CD4-positive, alpha-beta T cell (primary cell): ENCODE results near the gene DOLPP1. TPM values are rescaled to one million over a fixed set of nuclear protein-coding genes. Genes with fewer than 3 reads are reported as not detected.
A peak's percentile ranks its signal among the peaks of the same experiment; 100 is the strongest.

Experiments
- ATAC-seq: fragments of 200-7000 bp; cut with Tn5 transposase; one replicate; pipeline ENCODE4 v1.10.0; 2022; ENCODE audit warnings: mild to moderate bottlenecking; ENCODE audit not compliant: poor library complexity
- CTCF ChIA-PET: fragments of 350-600 bp; sonication (Branson Sonifier 250); formaldehyde crosslinking; loops from one replicate; lab custom pipeline; 2021; ENCODE audit warnings: antibody characterized with exemption, inconsistent platforms; lab: Charles Lee
- POLR2A ChIA-PET: fragments of 350-600 bp; sonication (Branson Sonifier 250); formaldehyde crosslinking; loops from one replicate; lab custom pipeline; 2021; ENCODE audit warnings: antibody characterized with exemption, inconsistent platforms; lab: Charles Lee
- DNase-seq, 14 experiments: peaks; one replicate each; pipeline ENCODE4 v3.0.0-alpha.2; 2013 to 2020; ENCODE audit warnings: mixed read lengths in 2 of 14
- H3K27ac ChIP-seq, 2 donors: one replicate each; pipeline versions ENCODE4 v1.5.1 to v1.7.0; 2013; ENCODE audit warnings: low read length in 2 of 2, low read depth in 1 of 2, mild to moderate bottlenecking in 1 of 2
- H3K27me3 ChIP-seq, 2 experiments: 1 replicate in 1 of 2; 2 replicates in 1 of 2; pipeline versions ENCODE4 v1.6.1 to v1.7.0; 2013; ENCODE audit warnings: low read length in 2 of 2, control low read depth in 1 of 2, mild to moderate bottlenecking in 1 of 2, moderate library complexity in 1 of 2; ENCODE audit not compliant: insufficient read depth in 2 of 2, control insufficient read depth in 1 of 2
- H3K36me3 ChIP-seq: one replicate; pipeline ENCODE4 v1.6.1; 2013; ENCODE audit warnings: low read length, control low read depth; ENCODE audit not compliant: insufficient read depth
- H3K4me1 ChIP-seq: one replicate; pipeline ENCODE4 v1.6.1; 2013; ENCODE audit warnings: low read length, control low read depth; ENCODE audit not compliant: insufficient read depth
- H3K4me3 ChIP-seq: one replicate; pipeline ENCODE4 v1.5.1; 2013; ENCODE audit warnings: mild to moderate bottlenecking, low read length, moderate library complexity
- H3K9me3 ChIP-seq, 2 experiments: 1 replicate in 1 of 2; 2 replicates in 1 of 2; pipeline versions ENCODE4 v1.6.1 to v1.7.0; 2013; ENCODE audit warnings: low read length in 2 of 2, mild to moderate bottlenecking in 2 of 2, control low read depth in 1 of 2, moderate library complexity in 1 of 2; ENCODE audit not compliant: control insufficient read depth in 1 of 2, insufficient read depth in 1 of 2
- H3K27ac Mint-ChIP-seq: one replicate; pipeline ENCODE4 v1.8.0; 2020; ENCODE audit warnings: mixed read lengths
- H3K27me3 Mint-ChIP-seq: one replicate; pipeline ENCODE4 v1.8.0; 2021; ENCODE audit warnings: mixed read lengths
- H3K36me3 Mint-ChIP-seq: one replicate; pipeline ENCODE4 v1.8.0; 2021; ENCODE audit warnings: low read depth, mixed read lengths
- H3K4me1 Mint-ChIP-seq: one replicate; pipeline ENCODE4 v1.8.0; 2021; ENCODE audit warnings: low read depth, mixed read lengths
- H3K4me3 Mint-ChIP-seq: one replicate; pipeline ENCODE4 v1.8.0; 2020; ENCODE audit warnings: mild to moderate bottlenecking, mixed read lengths
- H3K9me3 Mint-ChIP-seq: one replicate; pipeline ENCODE4 v1.8.0; 2020; ENCODE audit warnings: mixed read lengths
- CTCF ChIP-seq: fragments of 200-600 bp; IDR thresholded peaks from one replicate; pipeline ENCODE4 v1.8.0; 2022; ENCODE audit warnings: antibody characterized with exemption, mild to moderate bottlenecking
- intact Hi-C, 2 experiments: fragments of 100-400 bp; cut with DNase I in 1 of 2; cut with micrococcal nuclease in 1 of 2; formaldehyde crosslinking; loops; one replicate each; pipeline versions ENCODE4 v1.15.1 to v1.9.0; 2023 to 2025; cut with DNase I, micrococcal nuclease
- total RNA-seq, 174 experiments: library from RNA in 2 of 174; stranded (reverse) in 2 of 174; gene quantifications; one replicate each; pipeline ENCODE4 v1.2.3 and lab custom pipeline; 2021 to 2026

Gene DOLPP1
- total RNA-seq, 2 experiments from 2014 or later, result 2.7 to 3.6 TPM

GRCh38 chr9:129064499-129064908, 16.4 kb upstream of the DOLPP1 start:
- intact Hi-C loops, result no loop called here
- ATAC-seq (no peak), DNase-seq (no peak)
- H3K4me1 Mint-ChIP-seq, result peaks cover 14% of the 10 kb centered on the region
- peaks cover 64% of the 10 kb centered on the region for H3K36me3 ChIP-seq
- no peaks in the 10 kb centered on the region for H3K27me3 ChIP-seq
- no peaks in the 10 kb centered on the region for H3K9me3 ChIP-seq
- no peaks in the 10 kb centered on the region for H3K27me3 Mint-ChIP-seq
- peaks cover 20% of the 10 kb centered on the region for H3K4me1 ChIP-seq
- H3K27ac Mint-ChIP-seq, result no peak overlapping the region
- ChIA-PET POLR2A (no interaction called here), CTCF (no interaction called here)
- no peak overlapping the region for H3K4me3 ChIP-seq
- H3K27ac ChIP-seq, result no peak overlapping the region
- no peak for TF ChIP-seq CTCF
- no peak overlapping the region for H3K4me3 Mint-ChIP-seq
- H3K36me3 Mint-ChIP-seq, result peaks cover 53% of the 10 kb centered on the region
- no peaks in the 10 kb centered on the region for H3K9me3 Mint-ChIP-seq

- H3K36me3 Mint-ChIP-seq, result peaks cover 42% of the 10 kb centered on the region
- H3K27ac Mint-ChIP-seq, result peak overlapping the region; percentile 88
- H3K27ac ChIP-seq, result peak overlapping the region in 1 of 2 donors; percentile 9
- POLR2A ChIA-PET, result interaction anchor here (2.4 kb wide), 1 partner anchor 12 kb away, joined by 25 read pairs; the partner anchor contains the start of gene DOLPP1
- CTCF ChIA-PET, result interaction anchor here (0.8 kb wide), 1 partner anchor 14 kb away, joined by 3 read pairs; no protein-coding TSS in a partner anchor
- intact Hi-C loops, result no loop called here
- H3K27me3 ChIP-seq, result no peaks in the 10 kb centered on the region
- H3K4me1 ChIP-seq, result peaks cover 56% of the 10 kb centered on the region
- H3K9me3 Mint-ChIP-seq, result no peaks in the 10 kb centered on the region
- H3K4me1 Mint-ChIP-seq, result peaks cover 30% of the 10 kb centered on the region
- H3K36me3 ChIP-seq, result peaks cover 36% of the 10 kb centered on the region
- no peaks in the 10 kb centered on the region for H3K9me3 ChIP-seq
- no peaks in the 10 kb centered on the region for H3K27me3 Mint-ChIP-seq
- DNase-seq (peak in 1 of 14 experiments; percentile 24), ATAC-seq (no peak)
- TF ChIP-seq CTCF, result no peak
- no peak overlapping the region for H3K4me3 ChIP-seq
- H3K4me3 Mint-ChIP-seq, result no peak overlapping the region
Observed at GRCh38 chr9:129068110-129068509, 12.8 kb upstream of the DOLPP1 start.

- Histone ChIP-seq H3K36me3 (peaks cover 27% of the 10 kb centered on the region), H3K27ac (peak overlapping the region; percentile 9 to 52), H3K4me3 (no peak overlapping the region), H3K27me3 (no peaks in the 10 kb centered on the region), H3K4me1 (peaks cover 63% of the 10 kb centered on the region), H3K9me3 (no peaks in the 10 kb centered on the region)
- no peaks in the 10 kb centered on the region for H3K9me3 Mint-ChIP-seq
- ChIA-PET CTCF (interaction anchor here (0.5 to 0.6 kb wide), 2 partner anchors 78 to 120 kb away, joined by 3 to 4 read pairs; no protein-coding TSS in a partner anchor), POLR2A (interaction anchor here (0.8 to 2.4 kb wide), 4 partner anchors 11 to 41 kb away, joined by 3 to 25 read pairs (median 6); partner anchors contain the start of genes DOLPP1, MIGA2 and SH3GLB2)
- peak overlapping the region; percentile 74 for H3K4me3 Mint-ChIP-seq
- H3K27ac Mint-ChIP-seq, result peak overlapping the region; percentile 88
- no peak for TF ChIP-seq CTCF
- no peaks in the 10 kb centered on the region for H3K27me3 Mint-ChIP-seq
- peaks cover 33% of the 10 kb centered on the region for H3K36me3 Mint-ChIP-seq
- ATAC-seq (peak; percentile 90), DNase-seq (peak; percentile 21 to 84 (median 53))
- peaks cover 35% of the 10 kb centered on the region for H3K4me1 Mint-ChIP-seq
- intact Hi-C loops, result no loop called here
Observed at GRCh38 chr9:129068990-129069861, 11.7 kb upstream of the DOLPP1 start.
